ENCODE measurements around the gene HIVEP3.

- no peak for TF ChIP-seq CEBPB (IDR thresholded peaks at IDR 0.05)
- no peak for TF ChIP-seq TCF12 (IDR thresholded peaks at IDR 0.05; ENCODE audit: low read depth)
Measured at GRCh38 chr1:41649396-41650027, 269.2 kb downstream of the HIVEP3 start.
